ENCODE data around the gene ERP27.

- TF ChIP-seq CTCF (IDR thresholded peaks at IDR 0.05; ENCODE audit: control extremely low read depth in 1 of 3, insufficient read depth in 1 of 3, low read depth in 1 of 3, low read length in 3 of 3) (no peak), EZH2 (IDR thresholded peaks at IDR 0.05; ENCODE audit: low read depth, low read length, severe bottlenecking) (no peak), SRF (IDR thresholded peaks at IDR 0.05; ENCODE audit: low read depth, low read length) (no peak), CBX5 (IDR thresholded peaks at IDR 0.05; ENCODE audit: low read depth, low read length) (no peak), MAFK (IDR thresholded peaks at IDR 0.05; ENCODE audit: low read depth, low read length) (no peak), JUND (IDR thresholded peaks at IDR 0.05; ENCODE audit: low read length) (no peak), TAF1 (IDR thresholded peaks at IDR 0.05; ENCODE audit: low read depth, low read length) (no peak)
Observed at GRCh38 chr12:14911131-14911530, 27.2 kb downstream of the ERP27 start.

All from H1 (cell line).